NT2/D1 (cell line): ENCODE measurements around the gene RPUSD1.

Experiments
- SUZ12 ChIP-seq: IDR thresholded peaks from 2 replicates; pipeline ENCODE4 v1.6.1; 2011; ENCODE audit not compliant: insufficient read length, insufficient read depth; ENCODE audit errors: extremely low read depth
- ZNF274 ChIP-seq: IDR thresholded peaks from 2 replicates; pipeline ENCODE4 v1.6.1; 2011; ENCODE audit warnings: mild to moderate bottlenecking, low read depth, low read length

GRCh38 chr16:736936-737481, 51.2 kb downstream of the RPUSD1 start:
- TF ChIP-seq ZNF274 (no peak), SUZ12 (no peak)
